Measurements from ENCODE around the gene COL24A1. TPM values are rescaled to one million over a fixed set of nuclear protein-coding genes. Genes with fewer than 3 reads are reported as not detected.

The COL24A1 gene
- total and polyA plus RNA-seq, 7 donors, result under 0.01 to 8.6 (median 6.7) TPM; not detected in 1

DNA sequence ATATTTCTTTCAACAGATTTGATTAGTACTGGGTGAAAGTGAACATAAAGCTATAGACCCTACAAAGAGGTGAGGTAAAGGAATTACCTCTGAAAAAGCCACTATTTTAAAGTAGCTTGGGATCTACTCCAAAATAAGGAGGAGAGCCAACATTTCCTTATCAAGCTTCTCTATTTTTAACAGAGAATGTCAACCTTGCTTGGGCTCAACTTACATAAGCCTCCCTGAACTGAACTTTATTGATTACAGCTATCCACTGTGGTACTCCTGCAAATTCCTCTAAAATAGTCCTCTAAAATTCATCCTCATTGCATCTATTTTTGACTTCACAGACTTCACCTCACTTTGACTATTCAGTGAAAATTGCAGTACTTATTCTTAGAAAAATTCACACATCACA, 458.7 kb downstream of the COL24A1 start:
- TF ChIP-seq POLR2AphosphoS5 (IDR thresholded peaks at IDR 0.05) (no peak), EP300 (IDR thresholded peaks at IDR 0.05) (no peak), POLR2A (IDR thresholded peaks at IDR 0.05) (no peak)
- TF ChIP-seq, protein P1, sequence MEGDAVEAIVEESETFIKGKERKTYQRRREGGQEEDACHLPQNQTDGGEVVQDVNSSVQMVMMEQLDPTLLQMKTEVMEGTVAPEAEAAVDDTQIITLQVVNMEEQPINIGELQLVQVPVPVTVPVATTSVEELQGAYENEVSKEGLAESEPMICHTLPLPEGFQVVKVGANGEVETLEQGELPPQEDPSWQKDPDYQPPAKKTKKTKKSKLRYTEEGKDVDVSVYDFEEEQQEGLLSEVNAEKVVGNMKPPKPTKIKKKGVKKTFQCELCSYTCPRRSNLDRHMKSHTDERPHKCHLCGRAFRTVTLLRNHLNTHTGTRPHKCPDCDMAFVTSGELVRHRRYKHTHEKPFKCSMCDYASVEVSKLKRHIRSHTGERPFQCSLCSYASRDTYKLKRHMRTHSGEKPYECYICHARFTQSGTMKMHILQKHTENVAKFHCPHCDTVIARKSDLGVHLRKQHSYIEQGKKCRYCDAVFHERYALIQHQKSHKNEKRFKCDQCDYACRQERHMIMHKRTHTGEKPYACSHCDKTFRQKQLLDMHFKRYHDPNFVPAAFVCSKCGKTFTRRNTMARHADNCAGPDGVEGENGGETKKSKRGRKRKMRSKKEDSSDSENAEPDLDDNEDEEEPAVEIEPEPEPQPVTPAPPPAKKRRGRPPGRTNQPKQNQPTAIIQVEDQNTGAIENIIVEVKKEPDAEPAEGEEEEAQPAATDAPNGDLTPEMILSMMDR (IDR thresholded peaks at IDR 0.05), result no peak
- DNase-seq, result no peak
- Histone ChIP-seq H3K4me1 (no peaks in the 10 kb centered on the region), H3K4me3 (no peak overlapping the region), H3K9me3 (no peaks in the 10 kb centered on the region), H3K27me3 (no peaks in the 10 kb centered on the region), H3K36me3 (peaks cover 0 to 24% (median 7%) of the 10 kb centered on the region in 4 donors), H3K27ac (no peak overlapping the region)
- intact Hi-C loops (cut with DNase I), result loop anchor here (10.0 kb wide), 1 partner anchor 203 kb away; no protein-coding TSS in a partner anchor

DNA sequence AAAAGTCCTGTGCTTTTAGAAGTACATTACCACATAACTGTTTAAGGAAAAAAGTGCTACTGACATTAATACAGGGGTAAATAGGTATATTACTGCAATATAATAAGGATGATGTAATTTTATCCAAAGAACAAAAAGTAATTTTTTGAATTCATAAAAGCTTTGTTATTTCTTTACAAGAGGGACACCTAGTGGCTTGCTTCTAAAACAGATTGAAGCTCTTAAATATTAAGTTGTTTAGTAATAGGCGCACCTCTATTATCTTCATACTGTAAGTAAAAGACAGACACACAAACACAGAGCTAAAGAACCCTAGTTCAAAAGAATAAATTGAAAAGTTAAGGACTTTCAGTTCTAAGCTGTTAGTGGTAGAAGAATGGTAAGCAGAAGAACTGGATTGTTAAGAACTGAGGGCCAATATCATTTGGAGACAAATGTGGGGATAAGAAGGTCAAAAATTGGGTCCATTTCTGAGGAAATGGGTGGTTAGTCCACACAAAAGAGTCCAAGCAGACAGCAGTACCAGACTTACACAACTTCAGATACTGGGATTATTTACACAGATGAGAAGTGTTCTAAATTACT, 463.8 kb downstream of the COL24A1 start:
- intact Hi-C loops (cut with DNase I), result loop anchor here (1.0 to 10.0 kb wide), 2 partner anchors 198 to 385 kb away; no protein-coding TSS in a partner anchor
- H3K27me3 ChIP-seq, result no peaks in the 10 kb centered on the region
- no peak for TF ChIP-seq POLR2A (IDR thresholded peaks at IDR 0.05)
- TF ChIP-seq, protein P1 (IDR thresholded peaks at IDR 0.05), result peak in 3 of 4 experiments; percentile 38 to 49 (median 41)
- no peak for DNase-seq
- 51 to 76% methylated on average over 1 of the region's 1 CpG for WGBS, 2 donors
- peaks cover 0 to 4% (median 0%) of the 10 kb centered on the region in 4 donors for H3K4me1 ChIP-seq
- H3K4me3 ChIP-seq, result no peak overlapping the region
- peaks cover 0 to 5% (median 0%) of the 10 kb centered on the region in 4 donors for H3K36me3 ChIP-seq
- H3K27ac ChIP-seq, result no peak overlapping the region
- no peaks in the 10 kb centered on the region for H3K9me3 ChIP-seq

DNA sequence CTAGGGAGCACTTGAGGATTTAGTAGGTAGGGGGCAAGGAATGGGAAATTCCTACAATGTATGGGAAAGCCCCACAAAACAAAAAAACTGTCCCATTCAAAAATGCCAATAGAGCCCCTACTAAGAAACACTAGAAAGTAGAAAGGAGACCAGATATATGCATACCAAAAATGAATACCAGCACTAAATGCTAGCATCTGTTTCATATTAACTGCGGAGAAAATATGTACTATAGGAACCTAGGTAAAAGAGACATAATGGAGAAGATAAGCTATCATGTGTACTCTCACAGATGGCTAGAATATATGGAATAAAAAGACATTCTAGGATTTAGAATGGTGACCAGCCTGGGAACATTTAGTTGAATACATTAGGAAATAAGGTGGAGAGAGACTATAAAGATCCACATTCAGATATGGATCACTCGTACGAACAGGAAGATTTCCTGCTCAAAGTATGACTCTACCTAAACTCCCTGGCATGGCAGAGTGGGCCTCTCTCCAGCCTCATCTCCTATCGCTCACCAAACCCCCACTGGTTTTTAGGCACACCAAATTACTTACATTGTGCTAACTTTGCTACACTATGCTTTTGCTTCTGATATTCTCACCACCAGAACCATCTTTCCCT, 466.7 kb downstream of the COL24A1 start:
- H3K4me1 ChIP-seq, result peaks cover 0 to 4% (median 0%) of the 10 kb centered on the region in 4 donors
- no peak for DNase-seq
- H3K36me3 ChIP-seq, result peaks cover 0 to 5% (median 0%) of the 10 kb centered on the region in 4 donors
- H3K4me3 ChIP-seq, result no peak overlapping the region
- H3K9me3 ChIP-seq, result no peaks in the 10 kb centered on the region
- H3K27me3 ChIP-seq, result no peaks in the 10 kb centered on the region
- WGBS, 2 donors, result 77 to 88% methylated on average over 4 of the region's 4 CpGs
- H3K27ac ChIP-seq, result no peak overlapping the region
- intact Hi-C loops (cut with DNase I), result loop anchor here (2.0 to 10.0 kb wide), 2 partner anchors 107 to 195 kb away; no protein-coding TSS in a partner anchor
- TF ChIP-seq, protein P1 (IDR thresholded peaks at IDR 0.05), result no peak
- TF ChIP-seq EP300 (IDR thresholded peaks at IDR 0.05) (no peak), POLR2A (IDR thresholded peaks at IDR 0.05) (no peak), POLR2AphosphoS5 (IDR thresholded peaks at IDR 0.05) (no peak)

DNA sequence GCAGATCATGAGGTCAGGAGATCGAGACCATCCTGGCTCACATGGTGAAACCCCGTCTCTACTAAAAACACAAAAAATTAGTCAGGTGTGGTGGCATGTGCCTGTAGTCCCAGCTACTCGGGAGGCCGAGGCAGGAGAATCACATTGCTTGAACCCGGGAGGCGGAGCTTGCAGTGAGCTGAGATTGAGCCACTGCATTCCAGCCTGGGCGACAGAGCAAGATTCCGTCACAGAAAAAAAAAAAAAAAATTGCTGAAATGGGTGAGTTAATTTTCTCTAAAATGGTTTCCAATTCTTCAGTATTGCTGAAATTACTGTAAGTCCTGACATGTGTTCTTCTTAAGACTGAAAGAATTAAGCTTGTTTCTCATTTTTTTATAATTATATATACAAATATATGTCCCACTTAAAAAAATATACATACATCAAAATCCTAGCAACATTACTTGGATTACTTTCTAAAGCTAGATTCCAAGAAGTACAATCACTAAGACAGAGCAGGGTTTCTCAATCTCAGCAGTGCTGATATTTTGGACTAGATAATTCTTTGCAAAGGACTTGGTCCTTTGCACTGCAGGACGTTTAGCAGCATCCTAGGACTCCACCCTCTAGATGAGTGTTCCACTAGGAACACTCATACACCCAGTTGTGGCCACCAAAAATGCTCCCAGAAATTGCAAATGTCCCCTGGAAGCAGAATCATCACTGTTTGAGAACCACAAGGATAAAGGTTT, 473.1 kb downstream of the COL24A1 start:
- Histone ChIP-seq H3K4me3 (no peak overlapping the region), H3K27ac (no peak overlapping the region), H3K36me3 (peaks cover 0 to 9% (median 0%) of the 10 kb centered on the region in 4 donors), H3K9me3 (no peaks in the 10 kb centered on the region), H3K4me1 (peaks cover 0 to 16% (median 2%) of the 10 kb centered on the region in 4 donors), H3K27me3 (no peaks in the 10 kb centered on the region)
- intact Hi-C loops (cut with DNase I), result no loop called here
- DNase-seq, result no peak
- WGBS, 2 donors, result 93 to 95% methylated on average over 9 of the region's 9 CpGs
- TF ChIP-seq POLR2AphosphoS5 (IDR thresholded peaks at IDR 0.05) (no peak), POLR2A (IDR thresholded peaks at IDR 0.05) (no peak), EP300 (IDR thresholded peaks at IDR 0.05) (no peak)
- TF ChIP-seq, protein P1 (IDR thresholded peaks at IDR 0.05), result no peak

Measured in sigmoid colon (tissue), 7 donors.